Stimulated activated CD4-positive, alpha-beta T cell treated with anti-CD3 and anti-CD28 coated beads, Interleukin-1b, Interleukin-23, amount 100 ng/mL, for 48 hours (primary cell): ENCODE results near the gene KRT71.

Source experiments
- DNase-seq: peaks from one replicate; pipeline ENCODE4 v3.0.0-alpha.2; 2020

The KRT71 gene

GRCh38 chr12:52575256-52575655, 22.3 kb upstream of the KRT71 start:
- no peak for DNase-seq

GRCh38 chr12:52573743-52574142, 20.8 kb upstream of the KRT71 start, which contains the start of gene KRT74:
KRT74 (minus strand) TSS chr12:52573843; CDS start chr12:52573777, 66 bp downstream.
- DNase-seq = no peak

DNA sequence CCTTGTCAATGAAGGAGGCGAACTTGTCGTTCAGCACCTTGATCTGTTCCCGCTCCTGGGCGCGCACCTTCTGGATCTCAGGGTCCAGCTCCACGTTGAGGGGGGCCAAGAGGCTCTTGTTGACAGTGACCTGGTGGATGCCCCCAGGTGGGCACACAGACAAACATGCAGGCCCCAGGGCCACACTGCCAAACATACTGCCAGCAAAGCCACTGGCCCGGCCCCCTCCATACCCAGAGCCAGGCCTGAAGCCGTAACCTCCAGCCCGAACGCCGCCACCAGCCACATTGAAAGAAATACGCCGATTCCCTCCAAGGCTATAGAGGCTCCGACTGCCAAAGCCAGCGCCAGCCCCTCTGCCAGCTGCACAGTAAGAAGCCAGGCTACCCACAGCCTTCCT, 20.4 kb upstream of the KRT71 start:
- DNase-seq = no peak

GRCh38 chr12:52570511-52570910, 17.6 kb upstream of the KRT71 start:
- no peak for DNase-seq

DNA sequence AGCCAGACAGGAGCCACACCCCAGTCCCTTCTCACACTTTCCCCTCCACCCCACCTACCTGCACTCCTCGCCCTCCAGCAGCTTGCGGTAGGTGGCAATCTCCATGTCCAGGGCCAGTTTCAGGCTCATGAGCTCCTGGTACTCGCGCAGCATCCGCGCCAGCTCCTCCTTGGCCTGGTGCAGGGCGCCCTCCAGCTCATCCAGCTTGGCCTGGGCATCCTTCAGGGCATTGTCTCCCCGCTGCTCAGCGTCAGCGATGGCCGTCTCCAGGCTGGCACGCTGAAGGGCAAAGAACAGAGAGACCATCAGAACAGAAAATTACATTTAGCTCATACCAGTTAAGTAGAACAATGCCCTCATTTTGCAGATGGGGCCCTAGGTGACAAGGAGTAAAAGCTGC, 15.2 kb upstream of the KRT71 start:
- no peak for DNase-seq

DNA sequence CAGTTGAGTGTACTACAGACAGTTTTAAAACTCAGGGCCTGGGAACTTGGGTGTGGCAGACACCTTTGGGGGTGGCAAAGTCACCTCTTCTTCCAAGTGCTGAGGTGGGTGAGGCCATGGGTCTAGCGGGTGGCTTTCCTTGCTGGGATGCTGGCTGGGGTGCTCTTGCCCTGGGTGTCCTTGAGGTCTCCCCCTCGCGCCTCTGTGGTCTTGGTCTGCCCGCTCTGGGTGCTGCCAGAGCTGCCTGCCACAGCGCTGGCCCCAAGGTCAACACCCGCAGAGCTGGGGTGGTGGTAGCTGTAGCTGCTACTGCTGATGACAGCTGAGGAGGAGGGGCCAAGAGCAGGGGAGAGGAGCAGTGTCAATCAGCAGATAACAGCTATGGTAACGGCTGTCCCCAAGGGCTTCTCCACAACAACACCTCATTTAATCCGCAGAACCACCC, 13.9 kb upstream of the KRT71 start:
- DNase-seq = peak; percentile 11

- no peak for DNase-seq
Measured at GRCh38 chr12:52564582-52564981, 11.6 kb upstream of the KRT71 start.

- DNase-seq = no peak
Measured at GRCh38 chr12:52561880-52562449, 9.0 kb upstream of the KRT71 start.

GRCh38 chr12:52559979-52560378, 7.0 kb upstream of the KRT71 start:
- no peak for DNase-seq

DNA sequence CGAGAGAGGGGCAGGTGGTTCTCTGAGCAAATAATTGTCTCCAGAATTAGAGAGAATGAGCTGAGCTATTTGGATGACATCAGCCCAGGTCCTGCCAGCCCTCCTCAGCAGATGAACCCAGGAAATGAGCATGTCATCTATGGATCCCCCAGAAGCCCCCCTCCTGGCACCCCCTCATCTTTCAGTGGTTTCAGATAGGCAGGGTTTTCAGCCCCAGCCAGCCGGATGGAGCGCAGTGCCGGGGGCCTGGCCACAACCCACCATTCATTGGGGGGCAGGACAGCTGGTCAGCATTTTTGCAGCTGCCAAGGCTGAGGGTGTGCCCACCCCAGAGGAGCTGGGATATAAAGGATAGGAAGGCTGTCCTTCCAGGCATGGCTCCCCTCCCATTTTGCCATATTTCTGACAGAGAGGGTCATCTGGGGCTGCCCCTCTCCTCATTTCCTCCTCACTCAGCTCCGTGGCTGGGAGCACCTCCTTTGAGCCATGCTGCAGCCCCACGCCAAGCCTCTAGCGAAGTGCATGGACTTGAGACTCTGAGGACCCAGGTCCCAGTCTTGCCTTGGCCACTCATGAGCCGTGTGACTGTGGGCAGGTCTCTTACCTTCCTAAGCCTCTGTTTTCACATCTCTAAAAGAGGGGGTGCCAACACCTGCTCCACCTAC, 6.0 kb upstream of the KRT71 start:
- DNase-seq = no peak

DNA sequence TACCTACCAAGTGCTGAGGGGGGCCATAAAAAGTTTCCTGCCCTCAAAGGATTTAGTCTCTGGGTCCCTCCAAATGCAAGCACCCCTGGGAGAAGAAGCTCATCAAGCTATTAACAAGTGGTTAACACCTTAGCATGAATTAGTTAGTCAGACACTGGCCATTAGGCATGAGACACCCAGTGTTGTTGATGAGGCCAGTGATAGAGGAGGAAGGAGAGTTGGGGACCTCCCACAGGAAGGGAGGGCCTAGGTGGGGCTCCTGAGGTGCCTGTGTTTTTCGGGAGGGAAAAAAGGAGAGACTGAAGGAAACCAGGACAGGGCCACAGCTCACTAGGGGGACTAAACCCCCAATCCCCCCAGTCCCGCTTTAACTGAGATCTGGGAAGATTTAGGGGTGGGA, 4.5 kb upstream of the KRT71 start:
- DNase-seq = no peak

DNA sequence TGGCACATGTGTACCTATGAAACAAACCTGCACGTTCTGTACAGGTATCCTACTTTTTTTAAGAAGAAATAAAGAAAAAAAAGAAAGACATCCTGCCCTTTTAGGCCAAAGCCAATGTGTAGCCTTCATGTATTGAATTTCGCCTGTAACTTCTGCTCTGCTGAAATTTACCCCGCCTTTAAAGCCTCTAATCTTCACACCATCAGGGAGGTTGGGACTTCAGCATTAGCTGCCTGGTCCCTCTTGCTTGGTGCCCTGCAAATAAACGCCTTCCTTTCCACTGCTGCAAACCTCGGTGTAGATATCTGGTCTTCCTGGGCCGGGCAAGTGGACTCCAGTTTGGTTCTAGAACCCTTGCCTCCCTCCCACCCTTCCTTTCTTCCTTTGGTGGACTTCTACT, 2.6 kb upstream of the KRT71 start:
- DNase-seq = no peak

- no peak for DNase-seq
Measured at GRCh38 chr12:52552055-52552454, 890 bp downstream of the KRT71 start.

- DNase-seq = no peak
Measured at GRCh38 chr12:52551216-52551865, 1.6 kb downstream of the KRT71 start.

DNA sequence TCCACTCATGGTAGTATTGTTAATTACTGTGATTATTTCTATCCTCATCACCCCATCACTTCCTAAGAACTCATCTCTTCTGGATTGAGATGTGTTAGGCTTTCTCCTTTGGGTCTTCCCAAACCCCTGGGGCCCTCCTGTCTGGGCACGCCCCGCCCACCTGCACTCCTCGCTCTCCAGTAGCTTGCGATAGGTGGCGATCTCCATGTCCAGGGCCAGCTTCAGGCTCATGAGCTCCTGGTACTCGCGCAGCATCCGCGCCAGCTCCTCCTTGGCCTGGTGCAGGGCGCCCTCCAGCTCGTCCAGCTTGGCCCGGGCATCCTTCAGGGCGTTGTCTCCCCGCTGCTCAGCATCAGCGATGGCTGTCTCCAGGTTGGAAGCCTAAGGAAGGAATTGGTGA, 6.8 kb downstream of the KRT71 start:
- DNase-seq = no peak

GRCh38 chr12:52543985-52544883, 8.7 kb downstream of the KRT71 start:
- no peak for DNase-seq

GRCh38 chr12:52542785-52543318, 10.1 kb downstream of the KRT71 start:
- no peak for DNase-seq

DNA sequence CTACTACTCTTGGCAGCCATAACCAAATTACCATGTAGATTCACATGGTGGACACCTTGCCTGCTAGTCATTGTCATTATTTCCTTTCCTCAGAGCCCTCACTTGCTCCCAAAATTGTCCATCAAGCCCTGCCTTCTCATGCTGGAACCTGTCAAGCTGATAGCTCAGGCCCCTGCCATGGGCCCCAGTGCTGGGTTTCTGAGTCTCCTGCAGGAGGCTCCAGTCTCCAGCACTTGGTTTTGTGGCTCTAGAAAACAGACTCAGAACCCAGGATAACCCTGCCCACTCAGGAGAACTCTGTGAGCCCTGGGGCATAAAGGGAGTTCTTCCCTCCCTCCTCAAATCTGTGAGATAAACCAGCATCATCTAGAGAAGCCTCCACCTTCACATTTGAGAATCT, 10.8 kb downstream of the KRT71 start:
- DNase-seq = no peak

GRCh38 chr12:52541709-52542108, 11.2 kb downstream of the KRT71 start:
- DNase-seq = no peak

GRCh38 chr12:52540531-52540930, 12.4 kb downstream of the KRT71 start:
- no peak for DNase-seq

DNA sequence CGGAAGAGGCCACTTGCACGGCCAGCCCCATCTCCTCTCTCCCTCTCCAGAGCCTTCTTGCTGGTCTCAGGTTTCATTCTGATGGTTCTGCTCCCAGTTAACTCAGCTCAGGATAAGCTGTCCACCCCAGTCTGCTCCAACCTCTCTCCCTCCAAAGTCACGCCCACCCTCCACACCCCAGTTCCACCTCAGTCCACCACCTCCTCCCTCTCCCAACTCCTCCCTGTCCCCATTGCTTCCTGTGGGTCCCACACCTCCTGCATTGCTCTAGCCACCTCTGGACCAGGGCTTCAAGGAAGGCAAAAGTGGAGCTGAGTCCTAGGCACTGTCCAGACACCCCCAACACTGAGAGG, 13.1 kb downstream of the KRT71 start:
- DNase-seq = no peak

DNA sequence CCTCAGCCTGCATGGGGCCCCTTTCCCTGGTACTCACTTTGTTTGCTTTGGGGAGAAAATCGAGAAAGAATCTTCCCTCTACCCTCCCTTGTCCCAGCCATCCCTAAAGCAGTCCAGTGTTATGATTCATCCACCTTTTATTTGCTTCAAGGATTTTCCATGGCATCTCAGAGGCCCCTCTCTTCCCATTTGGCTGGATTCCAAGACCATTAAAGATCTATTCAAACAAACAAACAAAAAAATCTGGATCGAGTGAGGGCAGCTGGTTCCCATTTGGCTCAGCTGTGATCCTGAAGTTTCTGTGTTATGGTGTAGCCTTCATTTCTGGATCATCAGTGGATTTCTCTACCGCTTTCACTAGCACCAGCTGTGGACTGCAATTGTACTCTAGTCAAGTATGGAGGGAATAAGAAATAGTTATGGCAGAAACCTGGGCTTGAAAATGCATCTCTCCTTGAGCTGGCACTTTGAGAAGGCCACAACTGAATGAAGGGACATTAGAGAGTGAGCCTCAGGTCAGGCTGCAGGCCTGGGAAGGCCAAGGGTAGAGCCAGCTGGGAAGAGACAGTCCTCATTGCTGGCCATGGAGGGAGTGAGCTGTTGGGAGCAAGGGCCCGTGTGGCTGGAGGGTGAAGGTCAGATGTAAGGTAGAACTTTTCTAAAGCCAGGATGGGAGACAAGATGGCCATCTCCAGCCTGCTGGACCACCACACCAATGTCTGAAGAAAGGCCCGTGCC, 13.7 kb downstream of the KRT71 start:
- DNase-seq = no peak
